ENCODE results near the gene SAC3D1.
"Not testable (repeated sequence)": the region's sequence is repeated elsewhere in the genome, so short reads cannot be mapped to it uniquely, and the experiment has no call there.

The SAC3D1 gene

DNA sequence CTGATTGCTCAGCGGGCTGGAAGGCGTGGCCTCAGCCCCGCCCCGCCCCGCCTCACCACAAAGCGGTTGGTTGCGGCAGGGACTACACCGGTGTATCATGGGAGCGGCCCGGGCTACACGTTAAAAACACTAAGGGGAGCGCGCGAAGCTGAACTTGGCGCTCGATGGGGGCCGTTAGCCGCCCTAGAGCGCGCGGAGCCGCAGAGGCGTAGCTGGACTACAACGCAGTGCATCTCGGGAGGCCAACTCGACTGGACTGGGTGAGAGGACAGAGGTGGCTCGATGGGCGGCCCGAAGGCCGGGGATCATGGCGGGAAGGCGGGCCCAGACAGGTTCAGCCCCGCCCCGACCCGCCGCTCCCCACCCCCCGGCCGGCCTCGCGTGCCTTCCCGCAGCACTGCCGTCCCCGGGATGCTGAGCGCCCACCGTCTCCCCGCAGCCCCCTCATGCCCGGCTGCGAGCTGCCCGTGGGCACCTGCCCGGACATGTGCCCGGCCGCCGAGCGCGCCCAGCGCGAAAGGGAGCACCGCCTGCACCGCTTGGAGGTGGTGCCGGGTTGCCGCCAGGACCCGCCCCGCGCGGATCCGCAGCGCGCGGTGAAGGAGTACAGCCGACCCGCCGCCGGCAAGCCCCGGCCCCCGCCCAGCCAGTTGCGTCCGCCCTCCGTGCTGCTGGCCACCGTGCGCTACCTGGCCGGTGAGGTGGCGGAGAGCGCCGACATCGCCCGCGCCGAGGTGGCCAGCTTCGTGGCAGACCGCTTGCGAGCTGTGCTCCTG, at the start of gene SAC3D1:
Gene SAC3D1, plus strand, starts transcription at position 364 of the 776 bp plus-strand sequence. Its CDS starts 83 bp downstream, at position 447.
- DNase-seq: peak; percentile 98 to 99

DNA sequence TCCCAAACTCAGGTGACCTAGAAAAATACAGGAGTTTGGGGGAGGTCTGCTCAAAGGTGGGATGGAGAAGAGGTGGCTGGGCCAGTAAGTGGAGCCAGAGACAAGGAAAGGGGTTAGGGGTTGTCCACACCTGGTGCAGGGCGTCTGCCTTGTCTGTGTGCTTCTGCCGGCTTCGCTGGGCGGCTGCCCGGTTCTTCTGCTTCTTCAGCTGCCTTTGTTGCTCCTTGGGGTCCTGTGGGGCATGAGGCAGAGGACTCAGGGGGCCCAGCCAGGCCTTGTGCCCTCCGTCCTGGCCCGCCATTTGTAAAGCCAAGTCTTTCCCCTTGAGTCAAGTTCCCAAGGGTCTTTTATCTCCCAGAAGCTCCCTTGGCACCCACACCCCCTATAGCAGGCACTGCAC, 46.7 kb upstream of the SAC3D1 start:
- DNase-seq: no peak

DNA sequence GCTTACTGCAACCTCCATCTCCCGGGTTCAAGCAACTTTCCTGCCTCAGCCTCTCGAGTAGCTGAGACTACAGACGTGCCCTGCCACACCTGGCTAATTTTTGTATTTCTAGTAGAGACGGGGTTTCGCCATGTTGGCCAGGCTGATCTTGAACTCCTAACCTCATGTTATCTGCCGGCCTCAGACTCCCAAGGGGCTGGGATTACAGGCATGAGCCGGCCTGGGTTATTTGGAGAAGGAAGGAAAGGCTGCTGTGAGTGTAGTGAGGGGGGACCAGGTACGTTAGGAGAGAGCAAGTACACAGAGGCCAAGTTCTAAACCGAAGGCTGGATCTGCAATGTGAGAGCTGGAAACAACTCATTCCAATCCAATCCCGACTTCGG, 44.7 kb upstream of the SAC3D1 start:
- no peak for DNase-seq

DNA sequence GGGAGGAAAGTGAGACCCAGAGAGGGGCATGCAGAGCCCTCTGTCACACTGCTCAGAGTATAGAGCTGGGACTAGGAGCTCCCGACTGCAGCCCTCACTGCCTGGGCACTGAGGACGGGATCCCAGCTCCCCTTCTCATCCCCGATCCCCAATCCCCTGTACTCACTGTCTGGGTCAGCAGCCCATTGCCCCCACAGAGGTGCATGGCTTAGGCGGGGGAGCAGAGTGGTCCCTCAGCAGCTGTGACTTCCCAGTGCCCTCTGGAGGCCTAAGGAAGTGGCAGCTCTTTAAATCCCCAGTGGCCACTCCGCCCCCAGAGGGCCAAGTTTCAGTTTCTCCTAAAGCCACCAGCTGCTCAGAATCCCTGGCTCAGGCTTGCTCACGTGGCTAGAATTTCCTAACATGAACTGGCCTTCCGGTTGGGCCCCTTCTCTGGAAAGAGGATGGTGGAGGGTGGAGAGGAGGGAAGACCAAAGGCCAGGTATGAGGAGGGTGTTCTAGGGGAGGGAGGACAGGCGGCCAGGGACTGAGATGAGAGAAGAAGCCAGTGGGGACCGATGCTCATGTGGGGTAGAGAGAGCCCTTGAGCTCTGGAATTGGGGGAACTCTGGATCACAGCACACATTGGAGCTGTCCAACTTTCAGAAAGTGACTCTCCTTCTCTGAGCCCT, 44.2 kb upstream of the SAC3D1 start, which contains the start of gene BATF2:
Gene BATF2, minus strand, starts transcription at position 262 of the 671 bp plus-strand sequence. Its CDS starts 57 bp downstream, at position 205.
- peak; percentile 78 to 88 for DNase-seq

DNA sequence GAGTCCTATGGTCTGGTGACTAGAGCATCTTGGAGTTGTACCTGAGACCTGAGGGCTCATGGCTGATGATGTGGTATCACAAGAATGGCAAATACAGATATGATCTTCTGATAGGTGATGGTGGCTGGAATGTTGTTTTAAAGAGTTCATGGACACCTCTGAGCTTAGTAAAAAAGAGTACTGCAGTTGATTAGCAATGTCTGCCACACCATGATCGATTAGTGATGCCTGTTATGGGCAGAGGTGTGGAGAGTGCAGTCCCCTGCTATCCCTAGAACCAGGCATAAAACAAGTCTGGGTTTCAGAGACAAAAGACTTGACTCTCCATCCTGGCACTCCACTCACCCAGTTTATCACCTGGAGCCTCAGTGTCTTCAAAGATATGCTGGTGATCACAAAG, 42.9 kb upstream of the SAC3D1 start:
- peak; percentile 53 to 68 for DNase-seq

GRCh38 chr11:64998690-64999431, 42.1 kb upstream of the SAC3D1 start:
- DNase-seq: peak; percentile 95 to 97

DNA sequence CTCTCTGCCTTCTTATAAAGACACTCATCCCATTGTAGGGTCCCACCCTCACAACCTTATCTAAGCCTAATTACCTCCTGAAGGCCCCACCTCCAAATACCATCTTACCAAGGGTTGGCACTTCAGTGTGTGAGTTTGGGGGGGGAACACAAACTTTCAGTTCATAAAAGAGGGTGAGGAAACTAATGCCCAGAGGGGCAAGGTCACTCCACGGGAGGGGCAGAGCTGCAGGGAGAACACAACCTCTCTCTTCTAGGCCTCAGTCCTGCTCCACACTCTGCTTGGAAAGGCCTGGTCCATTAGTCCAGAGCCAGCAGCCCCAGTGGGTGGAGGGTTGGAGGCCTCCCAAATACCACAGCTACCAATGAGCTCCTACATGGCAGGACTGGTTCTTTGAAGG, 41.5 kb upstream of the SAC3D1 start:
- no peak for DNase-seq

DNA sequence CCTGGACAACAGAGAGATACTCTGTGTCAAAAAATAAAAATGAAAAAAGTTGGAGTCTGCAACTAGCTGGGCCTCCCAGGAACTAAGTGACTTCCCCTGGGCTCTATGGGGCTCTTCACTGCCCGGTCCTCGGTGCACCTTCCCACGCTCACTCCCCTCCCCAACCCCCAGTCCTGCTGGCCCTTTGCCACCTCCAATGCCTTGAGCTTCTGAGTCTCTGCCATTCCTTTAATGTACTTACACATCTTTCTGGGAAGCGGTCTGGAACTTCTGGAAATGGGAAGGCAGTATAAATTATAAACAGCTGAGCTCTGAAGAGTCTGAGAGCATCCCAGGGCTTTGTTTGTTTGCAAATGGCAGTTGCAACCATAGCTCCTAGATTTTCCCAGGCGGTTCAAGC, 38.3 kb upstream of the SAC3D1 start:
- DNase-seq: no peak

DNA sequence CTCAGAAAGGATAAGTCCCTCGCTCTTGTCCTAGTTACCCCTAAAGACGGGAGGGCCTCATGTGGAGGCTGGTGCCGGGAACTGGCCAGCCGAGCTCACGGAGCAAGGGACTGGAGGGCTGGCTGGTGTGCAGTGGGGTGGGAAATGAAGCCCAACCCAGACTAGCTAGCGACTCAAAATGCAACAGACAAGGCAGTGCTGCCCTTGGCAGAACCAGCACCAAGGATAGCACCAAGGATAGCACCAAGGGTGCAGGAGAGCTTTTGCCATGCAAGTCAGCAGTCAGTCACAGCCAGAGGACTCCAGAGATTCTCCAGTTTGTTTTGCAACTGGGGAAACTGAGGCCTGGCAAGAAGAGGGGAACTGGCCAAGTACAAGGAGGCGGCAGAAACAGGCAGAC, 37.7 kb upstream of the SAC3D1 start:
- no peak for DNase-seq

DNA sequence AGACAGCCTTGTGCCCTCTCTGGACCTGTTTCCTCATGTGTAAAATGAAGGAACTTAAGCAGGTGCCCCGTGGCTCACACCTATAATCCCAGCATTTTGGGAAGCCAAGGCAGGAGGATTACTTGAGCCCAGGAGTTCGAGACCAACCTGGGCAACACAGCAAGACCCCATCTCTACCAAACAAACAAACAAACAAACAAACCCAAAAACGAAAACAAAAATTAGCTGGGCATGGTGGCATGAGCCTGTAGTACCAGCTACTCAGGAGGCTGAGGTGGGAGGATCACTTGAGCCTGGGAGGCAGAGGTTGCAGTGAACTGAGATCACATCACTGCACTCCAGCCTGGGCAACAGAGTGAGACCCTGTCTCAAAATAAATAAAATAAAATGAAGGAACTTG, 37.0 kb upstream of the SAC3D1 start:
- not testable (repeated sequence) for DNase-seq

- no peak for DNase-seq
Measured at GRCh38 chr11:65008016-65008415, 33.0 kb upstream of the SAC3D1 start.

DNA sequence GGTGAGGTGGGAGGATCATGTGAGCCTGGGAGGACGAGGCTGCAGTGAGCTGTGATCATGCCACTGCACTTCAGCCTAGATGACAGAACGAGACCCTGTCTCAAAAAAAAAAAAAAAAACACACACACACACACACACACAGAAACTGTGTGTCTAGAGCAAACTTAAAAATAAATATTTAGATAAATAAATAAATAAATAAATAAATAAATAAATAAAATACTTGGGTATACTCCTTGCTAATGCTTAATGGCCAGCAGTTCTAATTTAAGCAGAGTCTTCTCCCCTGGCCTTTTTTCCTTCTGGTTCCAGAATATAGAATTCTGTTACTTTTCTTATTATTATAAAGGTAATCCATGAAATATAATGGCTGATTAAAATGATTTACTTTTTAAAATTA, 32.1 kb upstream of the SAC3D1 start:
- DNase-seq: no peak

GRCh38 chr11:65013130-65013887, 27.7 kb upstream of the SAC3D1 start:
- DNase-seq: peak; percentile 85 to 96

DNA sequence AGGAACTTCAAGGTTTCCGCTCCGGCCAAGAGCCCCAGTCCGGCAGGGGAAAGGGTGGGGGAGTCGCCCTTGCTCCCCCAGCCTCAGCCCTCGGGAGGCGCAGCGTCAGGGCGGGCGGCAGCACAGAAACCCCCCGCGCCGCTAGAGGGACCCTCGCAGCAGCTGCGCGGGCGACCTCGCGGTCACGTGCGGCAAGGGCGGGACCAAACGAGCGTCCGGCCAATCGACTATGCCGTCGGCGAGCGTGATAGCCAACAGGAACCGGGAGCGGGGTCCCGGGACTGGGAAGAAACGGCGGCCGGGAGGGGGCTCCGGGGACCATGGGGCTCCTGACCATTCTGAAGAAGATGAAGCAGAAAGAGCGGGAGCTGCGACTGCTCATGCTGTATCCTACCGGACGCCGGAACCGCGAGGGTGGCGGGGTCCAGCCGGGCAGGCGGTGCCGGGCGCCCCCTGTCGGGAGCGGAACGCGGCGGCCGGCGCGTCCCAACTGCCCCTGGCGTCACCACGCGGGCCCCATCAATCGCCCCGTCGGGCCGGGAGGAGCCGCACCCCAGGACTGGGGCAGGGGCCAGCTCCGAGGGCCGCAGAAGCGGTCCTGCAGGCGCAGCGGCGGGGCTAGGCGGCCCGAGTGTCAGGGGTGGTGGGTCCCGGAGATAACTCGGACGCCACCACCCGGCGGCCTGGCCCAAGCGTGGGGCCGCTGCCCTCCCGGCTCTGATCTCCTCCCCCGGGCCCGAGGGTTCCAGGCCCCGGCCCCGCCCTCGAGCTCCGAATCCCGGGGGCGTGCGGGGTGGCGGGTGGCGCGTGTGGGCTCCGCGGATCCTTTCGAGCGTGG, 26.9 kb upstream of the SAC3D1 start, which contains the start of gene ARL2:
Gene ARL2, plus strand, starts transcription at position 273 of the 838 bp plus-strand sequence. Its CDS starts 48 bp downstream, at position 321.
- DNase-seq: peak; percentile 85 to 98

DNA sequence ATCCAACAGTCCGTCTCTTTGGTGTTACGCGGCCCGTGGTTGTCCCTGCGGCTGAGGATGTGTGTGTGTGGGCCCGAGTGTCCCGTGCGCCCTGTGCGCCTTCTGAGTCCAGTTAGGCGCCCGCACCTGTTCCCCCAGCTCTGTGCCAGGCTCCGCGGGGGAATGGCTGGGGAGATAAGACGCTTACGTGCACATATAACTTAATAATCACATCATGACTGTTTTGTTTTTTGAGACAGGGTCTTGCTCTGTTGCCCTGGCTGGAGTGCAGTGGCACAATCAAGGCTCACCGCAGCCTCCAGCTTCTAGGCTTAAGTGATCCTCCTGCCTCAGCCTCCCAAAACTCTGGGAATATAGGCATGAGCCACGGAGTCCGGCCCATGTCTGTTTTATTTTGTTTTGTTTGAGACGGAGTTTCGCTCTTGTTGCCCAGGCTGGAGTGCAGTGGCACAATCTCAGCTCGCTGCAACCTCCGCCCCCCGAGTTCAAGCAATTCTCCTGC, 26.2 kb upstream of the SAC3D1 start:
- peak; percentile 22 to 80 for DNase-seq

- DNase-seq: no peak
Measured at GRCh38 chr11:65016705-65017104, 24.3 kb upstream of the SAC3D1 start.

DNA sequence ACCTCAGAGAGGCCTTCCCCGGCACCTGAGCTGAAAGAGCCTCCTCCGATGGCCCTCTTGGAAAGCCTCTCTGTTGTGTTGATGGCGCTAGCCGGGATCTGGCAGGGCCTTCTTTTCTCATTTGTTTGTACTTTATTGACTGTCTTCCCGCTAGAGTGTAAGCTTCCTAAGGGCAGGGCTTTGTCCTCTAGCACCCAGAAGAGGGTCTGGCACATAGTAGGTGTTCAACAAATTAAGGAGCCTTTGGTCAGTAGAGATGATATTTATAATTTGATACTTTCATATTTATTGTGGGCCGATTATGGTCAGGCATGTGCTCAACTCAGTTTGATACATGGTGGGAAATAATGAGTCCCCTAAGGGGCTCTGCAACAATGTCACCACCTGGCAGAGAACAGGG, 23.1 kb upstream of the SAC3D1 start:
- no peak for DNase-seq

DNA sequence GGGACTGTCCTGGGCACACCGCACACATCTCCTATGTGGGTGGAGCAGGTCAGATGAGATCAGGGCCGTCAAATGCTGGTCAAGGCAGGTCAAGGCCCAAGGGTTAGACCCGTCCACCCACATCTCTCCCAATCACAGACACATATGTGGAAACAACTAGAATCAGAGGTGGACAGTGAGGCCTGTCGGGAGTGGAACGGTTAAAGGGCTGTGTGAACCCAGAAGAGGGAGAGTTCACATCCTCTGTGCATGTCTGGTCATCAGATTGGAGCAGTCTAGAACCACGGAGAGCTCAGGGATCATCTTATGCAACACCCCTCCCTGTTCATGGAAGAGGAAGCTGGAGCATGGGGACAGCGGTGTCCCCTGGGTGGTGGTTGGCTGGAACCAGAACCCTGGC, 21.2 kb upstream of the SAC3D1 start:
- DNase-seq: no peak

GRCh38 chr11:65021003-65021402, 20.0 kb upstream of the SAC3D1 start:
- no peak for DNase-seq

GRCh38 chr11:65021509-65021908, 19.5 kb upstream of the SAC3D1 start:
- DNase-seq: no peak

- not testable (repeated sequence) for DNase-seq
Measured at GRCh38 chr11:65023502-65023901, 17.5 kb upstream of the SAC3D1 start.

- no peak for DNase-seq
Measured at GRCh38 chr11:65026810-65027209, 14.2 kb upstream of the SAC3D1 start.

All from NCI-H526 (cell line).